ENCODE results near the gene FZD10.

FZD10 gene

DNA sequence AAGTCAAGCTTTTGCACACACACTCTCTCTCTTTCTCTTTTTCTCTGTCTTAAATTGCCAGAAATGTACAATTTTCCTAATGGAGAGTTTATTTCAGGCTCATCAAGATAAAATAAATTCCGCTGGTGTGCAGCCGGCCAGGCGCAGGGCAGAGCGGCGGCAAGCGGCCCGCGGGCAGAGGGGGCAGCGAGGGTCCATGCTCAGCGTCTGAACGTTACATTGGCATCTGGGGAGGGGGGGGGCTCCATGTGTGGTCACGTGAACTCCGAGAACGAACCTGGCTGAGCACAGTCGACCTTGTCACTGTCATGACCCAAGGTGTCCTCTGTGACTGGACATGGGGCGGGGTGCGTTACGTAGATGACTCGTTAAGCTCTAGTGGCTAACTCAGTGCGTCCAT, 23.8 kb upstream of the FZD10 start:
- no peaks in the 10 kb centered on the region for H3K36me3 Mint-ChIP-seq (ENCODE audit: insufficient read depth)
- DNase-seq = no peak
- H3K9me3 Mint-ChIP-seq = peaks cover 10 to 27% of the 10 kb centered on the region in 2 donors
- no peak overlapping the region for H3K4me3 Mint-ChIP-seq
- peaks cover 4 to 22% of the 10 kb centered on the region in 2 donors for H3K27me3 Mint-ChIP-seq
- no peaks in the 10 kb centered on the region for H3K4me1 Mint-ChIP-seq (ENCODE audit: low read depth in 2 of 2)
- no peak overlapping the region for H3K27ac Mint-ChIP-seq
- no peak for ATAC-seq (replicated peaks)

- H3K36me3 Mint-ChIP-seq (ENCODE audit: insufficient read depth) = no peaks in the 10 kb centered on the region
- DNase-seq (no peak), ATAC-seq (replicated peaks) (no peak)
- no peak overlapping the region for H3K4me3 Mint-ChIP-seq
- no peak overlapping the region for H3K27ac Mint-ChIP-seq
- no peaks in the 10 kb centered on the region for H3K4me1 Mint-ChIP-seq (ENCODE audit: low read depth in 2 of 2)
- peaks cover 5 to 15% of the 10 kb centered on the region in 2 donors for H3K9me3 Mint-ChIP-seq
- H3K27me3 Mint-ChIP-seq = peaks cover 4 to 17% of the 10 kb centered on the region in 2 donors
Measured at GRCh38 chr12:130139567-130140421, 22.5 kb upstream of the FZD10 start.

- peaks cover 4 to 17% of the 10 kb centered on the region in 2 donors for H3K27me3 Mint-ChIP-seq
- no peak overlapping the region for H3K27ac Mint-ChIP-seq
- H3K4me3 Mint-ChIP-seq = no peak overlapping the region
- H3K36me3 Mint-ChIP-seq (ENCODE audit: insufficient read depth) = no peaks in the 10 kb centered on the region
- H3K9me3 Mint-ChIP-seq = peaks cover 3 to 13% of the 10 kb centered on the region in 2 donors
- DNase-seq = no peak
- no peak for ATAC-seq (replicated peaks)
- no peaks in the 10 kb centered on the region for H3K4me1 Mint-ChIP-seq (ENCODE audit: low read depth in 2 of 2)
Measured at GRCh38 chr12:130141105-130141504, 21.2 kb upstream of the FZD10 start.

GRCh38 chr12:130141901-130142683, 20.2 kb upstream of the FZD10 start:
- no peak overlapping the region for H3K4me3 Mint-ChIP-seq
- peaks cover 4 to 17% of the 10 kb centered on the region in 2 donors for H3K27me3 Mint-ChIP-seq
- H3K27ac Mint-ChIP-seq = no peak overlapping the region
- H3K9me3 Mint-ChIP-seq = peaks cover 3 to 13% of the 10 kb centered on the region in 2 donors
- no peaks in the 10 kb centered on the region for H3K36me3 Mint-ChIP-seq (ENCODE audit: insufficient read depth)
- DNase-seq (no peak), ATAC-seq (replicated peaks) (no peak)
- H3K4me1 Mint-ChIP-seq (ENCODE audit: low read depth in 2 of 2) = no peaks in the 10 kb centered on the region

DNA sequence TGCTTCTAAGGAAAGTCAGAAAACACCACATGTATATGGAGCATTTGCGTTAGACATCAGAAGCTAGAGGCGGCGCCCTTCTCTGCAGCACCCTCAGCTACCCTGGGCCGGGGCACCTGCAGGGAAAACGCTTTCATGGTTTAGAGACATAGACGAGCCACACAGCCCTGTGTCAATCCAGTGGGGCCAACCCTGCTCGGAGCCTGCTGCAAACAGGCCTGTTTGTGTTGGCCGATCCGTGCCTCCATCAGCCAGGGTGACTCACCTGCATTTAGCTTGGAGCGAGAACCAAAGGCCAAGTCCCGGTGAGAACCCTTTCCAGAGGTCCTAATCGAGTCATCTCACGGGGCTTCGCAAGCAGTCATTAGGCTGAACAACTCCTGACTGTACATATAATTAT, 19.5 kb upstream of the FZD10 start:
- no peak overlapping the region for H3K4me3 Mint-ChIP-seq
- H3K9me3 Mint-ChIP-seq = peaks cover 3 to 13% of the 10 kb centered on the region in 2 donors
- no peak for ATAC-seq (replicated peaks)
- no peak for DNase-seq
- no peaks in the 10 kb centered on the region for H3K4me1 Mint-ChIP-seq (ENCODE audit: low read depth in 2 of 2)
- H3K36me3 Mint-ChIP-seq (ENCODE audit: insufficient read depth) = no peaks in the 10 kb centered on the region
- H3K27me3 Mint-ChIP-seq = peaks cover 0 to 17% of the 10 kb centered on the region in 2 donors
- H3K27ac Mint-ChIP-seq = no peak overlapping the region

- H3K27me3 Mint-ChIP-seq = peaks cover 0 to 17% of the 10 kb centered on the region in 2 donors
Measured at GRCh38 chr12:130143136-130143535, 19.1 kb upstream of the FZD10 start.

DNA sequence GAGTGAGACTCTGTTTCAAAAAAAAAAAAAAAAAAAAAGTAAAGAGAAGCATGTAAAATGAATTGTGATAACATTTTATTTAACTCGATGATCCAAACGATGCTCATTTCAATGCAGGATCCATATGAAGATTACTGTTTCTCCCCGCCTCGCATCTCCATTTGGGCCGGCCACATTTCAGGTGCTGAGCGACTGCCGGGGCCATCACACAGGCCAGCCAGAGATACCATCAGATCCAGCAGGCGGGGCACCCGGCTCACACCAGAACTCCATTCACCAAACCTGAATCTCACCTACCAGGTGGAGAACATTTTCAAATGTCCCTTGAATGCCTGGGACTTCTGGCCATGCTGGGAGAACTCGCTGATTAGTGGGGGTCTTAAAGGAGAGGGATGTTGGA, 18.0 kb upstream of the FZD10 start:
- Mint-ChIP-seq H3K36me3 (ENCODE audit: insufficient read depth) (no peaks in the 10 kb centered on the region), H3K4me3 (no peak overlapping the region), H3K4me1 (ENCODE audit: low read depth in 2 of 2) (no peaks in the 10 kb centered on the region), H3K9me3 (peaks cover 3 to 13% of the 10 kb centered on the region in 2 donors), H3K27ac (no peak overlapping the region), H3K27me3 (peaks cover 0 to 17% of the 10 kb centered on the region in 2 donors)
- ATAC-seq (replicated peaks) = no peak
- DNase-seq = no peak

More at GRCh38 chr12:130143136-130143535, 19.1 kb upstream of the FZD10 start:
- Mint-ChIP-seq H3K9me3 (peaks cover 3 to 13% of the 10 kb centered on the region in 2 donors), H3K4me3 (no peak overlapping the region), H3K27ac (no peak overlapping the region), H3K4me1 (ENCODE audit: low read depth in 2 of 2) (no peaks in the 10 kb centered on the region), H3K36me3 (ENCODE audit: insufficient read depth) (no peaks in the 10 kb centered on the region)
- DNase-seq (no peak), ATAC-seq (replicated peaks) (no peak)

DNA sequence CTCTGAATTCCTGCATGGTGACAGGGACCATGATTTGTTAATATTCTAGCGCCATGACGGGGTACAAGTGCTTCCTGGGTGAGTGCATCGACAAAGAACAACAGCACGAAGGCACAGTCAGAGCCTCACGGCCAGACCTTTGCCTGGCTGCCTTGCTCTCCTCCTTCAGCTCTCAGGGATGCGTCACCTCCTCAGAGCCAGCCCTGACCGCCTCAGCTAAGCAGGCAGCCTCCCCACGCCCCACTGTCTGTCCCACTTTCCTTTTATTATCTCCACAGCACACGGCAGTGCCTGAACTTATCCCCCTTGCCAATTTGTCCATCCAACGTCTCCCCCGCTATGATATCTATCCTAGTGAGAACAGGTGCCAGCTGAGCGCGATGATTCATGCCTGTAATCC, 16.5 kb upstream of the FZD10 start:
- peaks cover 0 to 17% of the 10 kb centered on the region in 2 donors for H3K27me3 Mint-ChIP-seq
- H3K4me3 Mint-ChIP-seq = no peak overlapping the region
- no peak for ATAC-seq (replicated peaks)
- no peaks in the 10 kb centered on the region for H3K36me3 Mint-ChIP-seq (ENCODE audit: insufficient read depth)
- H3K4me1 Mint-ChIP-seq (ENCODE audit: low read depth in 2 of 2) = no peaks in the 10 kb centered on the region
- peaks cover 4 to 13% of the 10 kb centered on the region in 2 donors for H3K9me3 Mint-ChIP-seq
- no peak for DNase-seq
- no peak overlapping the region for H3K27ac Mint-ChIP-seq

- no peak for DNase-seq
- no peak overlapping the region for H3K27ac Mint-ChIP-seq
- H3K36me3 Mint-ChIP-seq (ENCODE audit: insufficient read depth) = no peaks in the 10 kb centered on the region
- H3K27me3 Mint-ChIP-seq = peaks cover 0 to 13% of the 10 kb centered on the region in 2 donors
- H3K4me3 Mint-ChIP-seq = no peak overlapping the region
- peaks cover 4 to 10% of the 10 kb centered on the region in 2 donors for H3K9me3 Mint-ChIP-seq
- no peak for ATAC-seq (replicated peaks)
- no peaks in the 10 kb centered on the region for H3K4me1 Mint-ChIP-seq (ENCODE audit: low read depth in 2 of 2)
Measured at GRCh38 chr12:130146176-130146931, 15.9 kb upstream of the FZD10 start.

DNA sequence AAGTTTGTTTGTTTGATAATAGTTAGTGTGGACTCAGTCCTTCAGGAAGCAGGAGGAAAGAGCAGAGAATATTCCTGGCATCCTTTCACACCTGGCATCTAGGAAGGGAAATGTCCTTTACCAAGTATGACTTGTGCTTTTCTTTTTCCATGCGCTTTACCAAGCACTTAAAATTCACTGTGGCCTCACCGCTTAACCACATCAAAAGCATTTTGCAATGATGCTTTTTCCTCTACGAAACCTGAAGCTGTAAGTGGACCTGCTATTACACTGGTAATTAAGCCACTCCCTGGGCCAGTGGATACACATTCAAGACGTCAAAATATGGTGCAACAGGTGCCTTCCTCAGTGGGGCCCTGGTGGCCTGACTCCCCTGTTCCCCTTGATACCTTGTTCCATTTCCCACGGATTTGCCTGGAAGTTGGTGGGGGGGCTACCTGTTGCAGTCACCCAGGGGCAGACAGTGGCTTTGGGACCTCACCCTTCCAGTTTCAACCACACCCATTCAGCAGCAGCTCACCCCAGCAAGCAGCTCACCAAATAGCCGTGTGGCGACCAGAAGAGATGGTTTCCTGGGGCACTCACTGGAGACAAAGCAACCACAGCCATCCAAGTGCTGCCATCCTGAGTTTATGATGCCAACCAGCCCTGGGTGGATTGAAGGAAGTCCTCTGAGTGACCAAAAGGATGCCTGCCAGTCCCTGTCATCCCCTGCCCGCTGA, 14.2 kb upstream of the FZD10 start:
- DNase-seq (no peak), ATAC-seq (replicated peaks) (no peak)
- no peaks in the 10 kb centered on the region for H3K36me3 Mint-ChIP-seq (ENCODE audit: insufficient read depth)
- peaks cover 4 to 7% of the 10 kb centered on the region in 2 donors for H3K9me3 Mint-ChIP-seq
- no peaks in the 10 kb centered on the region for H3K4me1 Mint-ChIP-seq (ENCODE audit: low read depth in 2 of 2)
- no peak overlapping the region for H3K4me3 Mint-ChIP-seq
- H3K27ac Mint-ChIP-seq = no peak overlapping the region
- no peaks in the 10 kb centered on the region for H3K27me3 Mint-ChIP-seq

DNA sequence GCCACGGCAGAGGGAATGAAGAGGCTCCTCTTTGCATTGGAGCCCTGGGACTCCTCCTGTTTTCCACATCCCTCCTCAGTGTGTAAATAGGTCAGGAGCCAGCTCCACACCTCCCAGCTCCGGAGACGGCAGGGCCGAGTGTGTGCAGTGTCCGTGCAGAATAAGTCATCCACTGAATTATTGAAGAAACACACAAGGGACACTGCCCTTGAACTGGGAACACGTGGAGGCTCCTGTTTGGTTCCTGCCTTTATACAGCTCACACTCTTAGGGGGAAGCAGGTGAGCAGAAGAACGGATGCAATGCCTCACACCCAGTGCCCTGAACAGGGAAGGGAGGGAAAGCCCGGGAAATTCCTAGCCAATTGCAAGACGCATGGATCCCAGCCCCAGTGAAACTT, 10.4 kb upstream of the FZD10 start:
- no peak overlapping the region for H3K4me3 Mint-ChIP-seq
- H3K4me1 Mint-ChIP-seq (ENCODE audit: low read depth in 2 of 2) = no peaks in the 10 kb centered on the region

GRCh38 chr12:130152386-130152785, 9.9 kb upstream of the FZD10 start:
- Mint-ChIP-seq H3K27me3 (peaks cover 13 to 16% of the 10 kb centered on the region in 2 donors), H3K36me3 (ENCODE audit: insufficient read depth) (no peaks in the 10 kb centered on the region), H3K27ac (no peak overlapping the region), H3K4me1 (ENCODE audit: low read depth in 2 of 2) (no peaks in the 10 kb centered on the region), H3K9me3 (peaks cover 2 to 9% of the 10 kb centered on the region in 2 donors), H3K4me3 (no peak overlapping the region)
- ATAC-seq (replicated peaks) (no peak), DNase-seq (no peak)

More for the DNA sequence above, 10.4 kb upstream of the FZD10 start:
- no peak for DNase-seq
- Mint-ChIP-seq H3K9me3 (peaks cover 2 to 9% of the 10 kb centered on the region in 2 donors), H3K27ac (no peak overlapping the region), H3K27me3 (peaks cover 13 to 16% of the 10 kb centered on the region in 2 donors), H3K36me3 (ENCODE audit: insufficient read depth) (no peaks in the 10 kb centered on the region)
- no peak for ATAC-seq (replicated peaks)

DNA sequence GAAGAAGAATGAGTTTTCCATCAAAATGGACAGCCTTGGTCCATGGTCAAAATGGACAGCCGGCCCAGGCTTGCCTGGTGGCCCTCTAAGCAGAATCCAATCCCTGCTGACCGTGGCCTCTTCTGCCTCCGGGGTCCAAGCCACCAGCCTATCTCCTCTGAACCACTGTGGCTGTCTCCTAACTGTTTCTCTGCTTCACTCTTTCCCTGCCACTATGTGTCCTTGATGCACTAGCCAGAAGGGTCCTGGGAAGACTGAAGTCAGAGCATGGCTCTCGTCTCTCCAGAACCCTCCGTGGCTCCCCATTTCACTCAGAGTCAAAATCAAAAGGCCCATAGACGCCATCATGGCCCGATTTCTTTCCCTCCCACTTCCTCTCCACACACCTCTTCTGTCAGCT, 8.5 kb upstream of the FZD10 start:
- Mint-ChIP-seq H3K27me3 (peaks cover 13 to 16% of the 10 kb centered on the region in 2 donors), H3K4me1 (ENCODE audit: low read depth in 2 of 2) (no peaks in the 10 kb centered on the region), H3K36me3 (ENCODE audit: insufficient read depth) (no peaks in the 10 kb centered on the region), H3K9me3 (peaks cover 2 to 9% of the 10 kb centered on the region in 2 donors), H3K4me3 (no peak overlapping the region), H3K27ac (no peak overlapping the region)
- no peak for DNase-seq
- no peak for ATAC-seq (replicated peaks)

Measured in effector memory CD8-positive, alpha-beta T cell (primary cell).